Spinal cord (tissue), 10 donors: ENCODE data around the gene TGFB1. TPM values are rescaled to one million over a fixed set of nuclear protein-coding genes. Genes with fewer than 3 reads are reported as not detected.

Experiments used
- DNase-seq, 6 donors: peaks; one replicate each; pipeline versions ENCODE4 v3.0.0 to v3.0.0-alpha.2; 2013 to 2015; ENCODE audit warnings: low spot score in 6 of 6, low read depth in 4 of 6
- H3K27ac ChIP-seq: one replicate; pipeline ENCODE4 v1.5.1; 2013; ENCODE audit warnings: low read depth, low read length, control low read depth
- H3K27me3 ChIP-seq: one replicate; pipeline ENCODE4 v1.6.1; 2013; ENCODE audit warnings: low read length; ENCODE audit not compliant: control insufficient read depth, insufficient read depth
- H3K36me3 ChIP-seq: one replicate; pipeline ENCODE4 v1.6.1; 2013; ENCODE audit warnings: low read length; ENCODE audit not compliant: control insufficient read depth, insufficient read depth
- H3K4me1 ChIP-seq: one replicate; pipeline ENCODE4 v1.6.1; 2013; ENCODE audit warnings: low read length; ENCODE audit not compliant: control insufficient read depth, insufficient read depth
- H3K4me3 ChIP-seq: one replicate; pipeline ENCODE4 v1.5.1; 2013; ENCODE audit warnings: low read depth, low read length, control low read depth
- H3K9me3 ChIP-seq: one replicate; pipeline ENCODE4 v1.6.1; 2013; ENCODE audit warnings: low read length; ENCODE audit not compliant: control insufficient read depth, insufficient read depth
- WGBS: methylation state at CpG from one replicate; pipeline ENCODE4 v1.1.5; 2013; ENCODE audit warnings: missing lambda C conversion rate; ENCODE audit not compliant: insufficient coverage; 5-methylcytosine and 5-hydroxymethylcytosine counted together
- polyA plus RNA-seq, 2 donors: library from polyadenylated mRNA; unstranded; fragments of 120-200 nt; gene quantifications; one replicate each; pipeline ENCODE4 v1.2.1, GENCODE V29; 2013; ENCODE audit not compliant: insufficient read length in 2 of 2
- total RNA-seq, 2 donors: library from RNA; depleted of rRNA in 1 of 2; stranded (reverse); fragments of 120-200 nt in 1 of 2; fragments of >200 nt in 1 of 2; gene quantifications; one replicate each; pipeline versions ENCODE4 v1.2.3 to v1.2.4, GENCODE V29; 2013 to 2014
- donor health status: healthy.

TGFB1 gene
- total and polyA plus RNA-seq, 4 donors: 6.6 to 31.5 (median 18.8) TPM

DNA sequence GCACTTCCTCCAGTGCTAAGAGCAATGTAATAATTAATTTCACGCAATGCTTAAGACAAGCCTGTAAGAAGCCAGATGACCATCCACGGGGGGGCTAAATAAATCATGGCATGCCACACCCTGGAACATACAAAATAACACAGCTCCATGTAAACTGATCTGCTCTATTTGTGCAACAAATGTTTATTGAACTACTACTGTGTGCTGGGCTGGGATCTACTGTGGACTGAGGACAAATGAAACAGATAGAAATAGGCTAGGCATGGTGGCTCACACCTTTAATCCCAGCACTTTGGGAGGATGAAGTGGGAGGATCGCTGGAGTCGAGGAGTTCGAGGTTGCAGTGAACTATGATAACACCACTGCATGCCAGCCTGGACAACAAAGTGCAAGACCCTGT is 21.3 kb downstream of the TGFB1 start:
- Histone ChIP-seq H3K4me1 (peaks cover 26% of the 10 kb centered on the region), H3K27me3 (no peaks in the 10 kb centered on the region), H3K36me3 (peaks cover 5% of the 10 kb centered on the region), H3K4me3 (no peak overlapping the region), H3K27ac (no peak overlapping the region), H3K9me3 (no peaks in the 10 kb centered on the region)
- no peak for DNase-seq
- 86% methylated on average over 5 of the region's 5 CpGs for WGBS

DNA sequence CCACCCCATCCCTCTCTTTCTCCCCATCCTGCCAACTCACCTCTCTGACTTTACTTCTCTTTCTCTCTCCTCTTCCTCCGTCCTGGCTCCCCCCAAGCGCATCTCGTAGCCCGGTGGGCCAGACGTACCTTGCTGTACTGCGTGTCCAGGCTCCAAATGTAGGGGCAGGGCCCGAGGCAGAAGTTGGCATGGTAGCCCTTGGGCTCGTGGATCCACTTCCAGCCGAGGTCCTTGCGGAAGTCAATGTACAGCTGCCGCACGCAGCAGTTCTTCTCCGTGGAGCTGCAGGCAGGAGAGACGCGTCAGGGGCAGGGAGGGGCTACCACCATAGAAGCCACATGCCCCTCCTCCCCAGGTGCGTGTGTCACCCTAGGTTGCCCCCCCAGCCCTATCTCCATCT is 21.7 kb downstream of the TGFB1 start:
- Histone ChIP-seq H3K27me3 (peaks cover 4% of the 10 kb centered on the region), H3K4me1 (peaks cover 30% of the 10 kb centered on the region), H3K27ac (no peak overlapping the region), H3K36me3 (peaks cover 9% of the 10 kb centered on the region), H3K9me3 (no peaks in the 10 kb centered on the region), H3K4me3 (no peak overlapping the region)
- no peak for DNase-seq
- 72% methylated on average over 15 of the region's 16 CpGs for WGBS

DNA sequence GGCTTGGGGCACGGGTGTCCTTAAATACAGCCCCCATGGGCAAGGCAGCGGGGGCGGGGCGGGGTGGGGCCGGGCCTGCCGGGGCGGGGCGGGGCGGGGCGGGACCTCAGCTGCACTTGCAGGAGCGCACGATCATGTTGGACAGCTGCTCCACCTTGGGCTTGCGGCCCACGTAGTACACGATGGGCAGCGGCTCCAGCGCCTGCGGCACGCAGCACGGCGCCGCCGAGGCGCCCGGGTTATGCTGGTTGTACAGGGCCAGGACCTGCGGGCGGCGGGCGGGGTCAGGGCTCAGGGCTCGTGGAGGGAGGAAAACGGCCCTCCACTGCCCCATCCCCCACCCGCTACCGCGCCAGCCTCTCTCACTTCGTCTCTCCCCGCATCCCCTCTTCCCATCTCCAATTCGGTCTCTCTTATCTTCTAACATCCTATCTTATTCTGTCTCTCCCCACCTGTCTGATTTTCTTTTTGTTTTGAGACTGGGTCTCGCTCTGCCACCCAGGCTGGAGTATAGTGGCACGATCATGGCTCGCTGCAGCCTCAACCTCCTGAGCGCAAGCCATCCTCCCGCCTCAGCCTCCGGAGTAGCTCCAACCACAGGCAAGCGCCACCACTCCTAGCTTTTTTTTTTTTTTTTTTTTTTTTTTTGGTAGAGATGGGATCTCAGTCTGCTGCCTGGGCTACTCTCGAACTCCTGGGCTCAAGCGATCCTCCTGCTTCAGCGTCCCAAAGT is 22.6 kb downstream of the TGFB1 start:
- no peak overlapping the region for H3K4me3 ChIP-seq
- H3K4me1 ChIP-seq: peaks cover 39% of the 10 kb centered on the region
- WGBS: 19% methylated on average over 37 of the region's 47 CpGs
- H3K9me3 ChIP-seq: no peaks in the 10 kb centered on the region
- peaks cover 9% of the 10 kb centered on the region for H3K36me3 ChIP-seq
- peaks cover 5% of the 10 kb centered on the region for H3K27me3 ChIP-seq
- DNase-seq: peak in 1 of 6 donors; percentile 21
- no peak overlapping the region for H3K27ac ChIP-seq

DNA sequence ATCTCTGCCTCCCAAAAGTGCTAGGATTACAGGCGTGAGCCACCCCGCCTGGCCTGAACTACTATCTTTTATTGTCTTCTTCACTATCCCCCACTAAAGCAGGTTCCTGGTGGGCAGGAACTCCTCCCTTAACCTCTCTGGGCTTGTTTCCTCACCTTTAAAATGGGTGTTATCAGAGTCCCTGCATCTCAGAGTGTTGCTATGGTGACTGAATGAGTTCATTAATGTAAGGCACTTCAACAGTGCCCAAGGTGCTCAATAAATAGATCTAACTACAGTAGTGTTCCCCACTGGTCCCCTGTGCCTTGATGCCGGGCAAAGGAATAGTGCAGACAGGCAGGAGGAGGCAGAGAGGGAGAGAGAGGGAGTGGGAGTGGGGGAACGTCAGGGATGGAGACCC is 23.2 kb downstream of the TGFB1 start:
- H3K36me3 ChIP-seq: peaks cover 12% of the 10 kb centered on the region

DNA sequence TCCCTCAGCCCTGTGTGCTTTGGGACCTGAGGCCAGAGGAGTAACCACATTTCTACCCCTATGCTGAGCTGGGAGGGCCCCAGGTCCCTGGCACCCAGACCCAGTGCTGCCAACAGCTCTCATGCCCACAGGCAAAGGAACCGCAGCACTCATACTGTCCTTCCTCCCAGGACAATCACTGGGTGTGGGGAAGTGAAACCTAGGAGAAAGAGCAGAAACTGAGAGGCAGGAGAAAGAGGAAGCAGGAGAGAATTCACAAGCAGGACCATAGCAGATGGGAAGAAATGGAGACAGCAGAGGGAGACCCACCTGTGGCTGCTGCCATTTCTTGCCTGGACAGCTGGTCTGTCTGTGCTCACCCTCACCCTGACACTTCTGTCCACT is 24.9 kb downstream of the TGFB1 start:
- no CpG with 5 or more reads among the region's 1 CpG for WGBS
- H3K4me1 ChIP-seq: peaks cover 61% of the 10 kb centered on the region
- H3K27ac ChIP-seq: no peak overlapping the region
- H3K27me3 ChIP-seq: peaks cover 5% of the 10 kb centered on the region
- DNase-seq: no peak
- H3K9me3 ChIP-seq: no peaks in the 10 kb centered on the region
- H3K36me3 ChIP-seq: peaks cover 15% of the 10 kb centered on the region
- H3K4me3 ChIP-seq: no peak overlapping the region

More for the DNA sequence above, 23.2 kb downstream of the TGFB1 start:
- no peaks in the 10 kb centered on the region for H3K9me3 ChIP-seq
- H3K27ac ChIP-seq: no peak overlapping the region
- peak in 1 of 6 donors; percentile 69 for DNase-seq
- H3K4me1 ChIP-seq: peaks cover 45% of the 10 kb centered on the region
- 71% methylated on average over 4 of the region's 4 CpGs for WGBS
- peaks cover 5% of the 10 kb centered on the region for H3K27me3 ChIP-seq
- no peak overlapping the region for H3K4me3 ChIP-seq

DNA sequence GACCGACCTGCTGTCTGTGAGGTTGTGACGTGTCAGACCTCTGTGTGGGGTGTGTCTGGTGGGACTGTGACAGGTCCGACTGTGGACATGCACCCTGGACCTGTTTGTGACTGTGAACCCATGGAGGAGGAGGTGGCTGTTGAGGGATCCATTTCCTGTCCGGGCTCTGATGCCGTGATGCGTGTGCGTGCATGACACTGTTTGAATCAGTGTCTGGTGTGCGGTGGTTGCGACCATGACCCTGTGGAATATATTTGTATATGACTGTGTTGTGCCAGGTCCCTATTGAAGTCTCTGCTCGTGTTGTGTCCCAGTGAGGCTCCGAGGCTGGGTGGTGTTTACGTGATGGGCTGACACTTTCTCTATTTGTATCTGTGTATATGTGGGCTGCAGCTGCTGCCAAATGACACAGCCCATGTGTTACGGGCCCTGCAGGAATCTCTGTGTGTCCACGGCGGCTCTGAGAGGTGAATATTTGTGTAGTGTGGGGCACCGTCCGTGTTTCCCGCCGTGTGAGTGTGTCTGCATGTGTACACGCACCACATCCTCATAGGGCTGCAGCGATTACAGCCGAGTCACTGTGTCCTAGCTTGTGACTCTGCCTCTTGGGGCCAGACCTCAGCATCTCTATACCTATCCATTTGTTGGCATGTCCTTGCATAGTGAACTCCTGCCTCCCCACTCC is 25.4 kb downstream of the TGFB1 start:
- H3K4me1 ChIP-seq: peaks cover 67% of the 10 kb centered on the region
- no peak for DNase-seq
- peaks cover 20% of the 10 kb centered on the region for H3K36me3 ChIP-seq
- H3K27ac ChIP-seq: no peak overlapping the region
- H3K4me3 ChIP-seq: no peak overlapping the region
- WGBS: 75% methylated on average over 21 of the region's 22 CpGs
- H3K27me3 ChIP-seq: peaks cover 5% of the 10 kb centered on the region
- no peaks in the 10 kb centered on the region for H3K9me3 ChIP-seq

DNA sequence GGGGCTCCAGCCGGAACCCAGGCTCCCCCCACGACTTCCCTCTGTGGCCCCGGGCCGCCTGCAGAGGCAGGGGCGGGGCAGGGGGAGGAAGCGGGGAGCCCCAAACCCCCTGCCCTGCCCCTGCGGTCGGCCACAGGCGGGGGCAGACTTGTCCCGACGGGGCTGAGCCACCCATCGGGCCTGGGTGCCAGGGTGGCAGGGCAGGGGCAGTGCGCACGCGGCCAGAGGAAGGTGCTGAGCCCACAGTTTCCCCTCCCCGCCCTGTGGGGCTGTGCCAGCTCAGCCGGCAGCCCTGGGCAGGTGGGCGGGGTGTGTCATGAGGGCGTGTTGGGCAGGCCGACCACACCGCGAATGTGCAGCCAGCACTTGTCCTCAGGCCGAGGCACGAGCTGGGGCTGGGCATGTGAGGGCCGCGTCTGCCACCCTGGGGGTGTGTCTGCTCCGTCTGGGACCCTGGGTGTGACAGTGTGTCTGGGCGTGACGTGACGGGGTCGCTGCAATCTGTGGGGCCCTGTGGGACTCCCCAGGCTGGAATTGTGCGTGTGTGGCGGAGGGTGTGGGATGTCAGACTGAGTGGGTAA is 26.1 kb downstream of the TGFB1 start:
- no peak for DNase-seq
- H3K4me1 ChIP-seq: peaks cover 72% of the 10 kb centered on the region
- H3K27me3 ChIP-seq: peaks cover 5% of the 10 kb centered on the region
- no peak overlapping the region for H3K4me3 ChIP-seq
- H3K36me3 ChIP-seq: peaks cover 26% of the 10 kb centered on the region
- peak overlapping the region; percentile 1 for H3K27ac ChIP-seq
- WGBS: 30% methylated on average over 33 of the region's 33 CpGs
- H3K9me3 ChIP-seq: no peaks in the 10 kb centered on the region

DNA sequence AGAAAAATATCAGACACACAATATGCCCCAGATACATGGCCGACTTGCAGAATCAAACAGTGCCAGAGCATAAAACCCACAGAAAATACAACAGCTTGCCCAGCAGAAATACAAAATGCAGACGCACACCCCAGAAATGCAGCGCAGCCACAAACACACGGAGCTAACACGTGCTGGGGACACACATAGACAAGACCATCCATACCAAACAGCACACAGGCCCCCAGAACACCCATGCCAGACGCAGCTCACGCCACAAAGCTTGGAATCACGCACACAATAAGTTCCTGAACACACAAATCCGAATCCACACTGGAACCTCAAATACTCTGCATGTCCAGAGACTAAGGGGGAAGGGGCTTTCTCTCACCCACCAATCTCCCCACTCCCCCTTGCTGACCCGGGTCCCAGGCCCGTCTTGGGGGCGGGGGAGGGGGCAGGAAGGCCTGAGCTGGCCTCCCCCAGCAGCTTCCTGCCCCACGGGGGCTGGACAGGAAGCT is 26.6 kb downstream of the TGFB1 start:
- WGBS: 30% methylated on average over 11 of the region's 13 CpGs
- H3K36me3 ChIP-seq: peaks cover 31% of the 10 kb centered on the region
- H3K27me3 ChIP-seq: peaks cover 5% of the 10 kb centered on the region
- peak in 1 of 6 donors; percentile 6 for DNase-seq
- peak overlapping the region; percentile 1 for H3K27ac ChIP-seq
- H3K4me3 ChIP-seq: no peak overlapping the region
- H3K4me1 ChIP-seq: peaks cover 77% of the 10 kb centered on the region
- H3K9me3 ChIP-seq: no peaks in the 10 kb centered on the region

DNA sequence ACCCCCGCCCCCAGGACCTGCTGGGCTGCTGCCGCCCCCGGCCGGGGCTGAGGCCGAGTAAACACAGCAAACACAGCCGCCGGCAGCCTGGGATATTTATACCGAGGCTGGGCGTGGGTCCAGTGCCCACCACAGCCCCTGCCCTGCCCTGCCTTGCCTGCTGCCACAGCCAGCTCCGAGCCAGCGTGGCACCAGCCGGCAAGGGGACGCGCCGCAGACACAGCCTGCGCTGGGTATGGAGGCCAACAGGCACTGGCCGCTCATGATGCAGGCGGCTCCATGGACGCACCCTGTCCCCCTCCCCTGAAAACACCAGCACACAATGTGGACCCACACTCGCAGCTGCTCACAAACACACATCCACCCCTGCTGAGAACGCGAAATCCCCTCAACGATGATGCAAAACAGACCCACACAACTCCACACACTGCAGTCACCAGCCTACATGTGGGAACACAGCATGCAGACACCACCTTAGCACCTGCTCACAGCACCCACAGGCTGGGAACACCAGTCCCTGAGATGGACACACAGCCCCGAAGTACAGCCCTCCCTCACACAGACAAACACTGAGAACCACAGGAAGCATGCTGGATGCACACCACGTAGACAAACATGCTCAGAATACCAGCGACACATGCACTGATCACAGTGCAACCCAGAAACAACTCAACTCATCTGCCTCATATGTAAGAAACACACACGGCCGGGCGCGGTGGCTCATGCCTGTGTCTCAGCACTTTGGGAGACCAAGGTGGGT is 27.6 kb downstream of the TGFB1 start:
- WGBS: 6% methylated on average over 25 of the region's 30 CpGs
- peaks cover 35% of the 10 kb centered on the region for H3K36me3 ChIP-seq
- H3K27ac ChIP-seq: peak overlapping the region; percentile 67
- H3K4me1 ChIP-seq: peaks cover 83% of the 10 kb centered on the region
- H3K9me3 ChIP-seq: no peaks in the 10 kb centered on the region
- H3K27me3 ChIP-seq: peaks cover 5% of the 10 kb centered on the region
- peak overlapping the region; percentile 19 for H3K4me3 ChIP-seq
- DNase-seq: peak in 2 of 6 donors; percentile 60 to 69
